ENCODE results near the gene PTGDS. TPM values are rescaled to one million over a fixed set of nuclear protein-coding genes. Genes with fewer than 3 reads are reported as not detected.

Gene PTGDS
- total RNA-seq, 1 experiment from 2014 or later, result 3.6 TPM

- H3K18ac ChIP-seq (ENCODE audit: insufficient read length, low read depth, low read length), result no peak overlapping the region
- no peak overlapping the region for H3K14ac ChIP-seq (ENCODE audit: insufficient read depth, low read length)
- H3K4me3 Mint-ChIP-seq, result peak overlapping the region in 1 of 2 experiments; percentile 38; a peak in 1 of 5 replicates
- no peak overlapping the region for H3K4ac ChIP-seq (ENCODE audit: low read depth, low read length)
- WGBS (ENCODE audit: extremely low coverage, insufficient read length, low lambda C conversion rate), result no CpG with 5 or more reads among the region's 30 CpGs
- peak; percentile 98 for DNase-seq
- peaks cover under 1% of the 10 kb centered on the region for H3K23me2 ChIP-seq (ENCODE audit: insufficient read length, low read depth, low read length, poor library complexity, severe bottlenecking)
- H3K4me1 ChIP-seq (ENCODE audit: insufficient read depth, low read length), result no peaks in the 10 kb centered on the region
- H4K5ac ChIP-seq (ENCODE audit: insufficient read length, low read depth, low read length), result no peak overlapping the region
- H3K79me1 ChIP-seq (ENCODE audit: insufficient read depth, low read depth, low read length, poor library complexity, severe bottlenecking), result no peaks in the 10 kb centered on the region
- H2AFZ ChIP-seq (ENCODE audit: low read length), result no peak overlapping the region
- H2BK120ac ChIP-seq (ENCODE audit: low read depth, low read length, poor library complexity, severe bottlenecking), result no peak overlapping the region
- no peak overlapping the region for H4K91ac ChIP-seq (ENCODE audit: insufficient read length, low read depth, low read length)
- no peak overlapping the region for H2AK5ac ChIP-seq (ENCODE audit: insufficient read length, low read length)
- H3K4me1 Mint-ChIP-seq, result peaks cover 2 to 10% of the 10 kb centered on the region in 2 experiments; a peak in 3 of 4 replicates
- H3K56ac ChIP-seq (ENCODE audit: insufficient read length, low read depth, low read length), result no peak overlapping the region
- no peaks in the 10 kb centered on the region for H3K27me3 ChIP-seq (ENCODE audit: insufficient read depth, low read length)
- H2BK20ac ChIP-seq (ENCODE audit: low read depth, low read length, poor library complexity, severe bottlenecking), result no peak overlapping the region
- no peak overlapping the region for H2BK15ac ChIP-seq (ENCODE audit: low read depth, low read length)
- no peaks in the 10 kb centered on the region for H3K9me3 ChIP-seq (ENCODE audit: control insufficient read depth, low read depth, low read length)
- no peak overlapping the region for H3K27ac Mint-ChIP-seq
- H3K27ac ChIP-seq (ENCODE audit: insufficient read length, low read depth, low read length), result no peak overlapping the region
- H3K79me2 ChIP-seq (ENCODE audit: insufficient read depth, low read length), result no peaks in the 10 kb centered on the region
- no peak overlapping the region for H4K8ac ChIP-seq (replicated peaks; ENCODE audit: insufficient read length, low read depth, low read length)
- peaks cover 8% of the 10 kb centered on the region for H3K27me3 Mint-ChIP-seq (ENCODE audit: low read depth)
- H3K23ac ChIP-seq (ENCODE audit: insufficient read length, low read depth, low read length), result no peak overlapping the region
- H2BK12ac ChIP-seq (ENCODE audit: insufficient read length, low read depth, low read length), result no peak overlapping the region
- TF ChIP-seq CTCF (conservative IDR thresholded peaks at IDR 0.05), result no peak
- no peak overlapping the region for H3T11ph ChIP-seq (ENCODE audit: low read length)
- H3K9me3 Mint-ChIP-seq, result no peaks in the 10 kb centered on the region
- no peak overlapping the region for H3K9ac ChIP-seq (ENCODE audit: extremely low read depth, insufficient read length, low read length)
- H4K20me1 ChIP-seq (ENCODE audit: control insufficient read depth, insufficient read depth, insufficient read length), result no peaks in the 10 kb centered on the region
- H3K4me2 ChIP-seq (ENCODE audit: insufficient read depth, insufficient read length, low read length), result no peak overlapping the region
- peaks cover 0 to 2% (median under 1%) of the 10 kb centered on the region in 3 experiments; a peak in 3 of 7 replicates for H3K36me3 Mint-ChIP-seq (ENCODE audit: insufficient read depth in 1 of 3, low read depth in 3 of 3)
- H2BK5ac ChIP-seq (ENCODE audit: insufficient read length, low read length), result no peak overlapping the region
These were observed 44.8 kb downstream of the PTGDS start for GRCh38 chr9:137021979-137022661.
